HepG2 (cell line): ENCODE data around the gene ACSF3. TPM values are rescaled to one million over a fixed set of nuclear protein-coding genes. Genes with fewer than 3 reads are reported as not detected.

Experiments
- ATAC-seq: fragments of 200-7000 bp; cut with Tn5 transposase; 3 replicates; pipeline ENCODE4 v1.9.1; 2020; ENCODE audit warnings: mild to moderate bottlenecking, moderate library complexity
- BruUV-seq: library from RNA; stranded (reverse); fragments of 400-500 nt; replicated peaks from 2 replicates; lab custom pipeline; 2021; lab: Mats Ljungman, UMichigan
- CTCF ChIA-PET: fragments of 300-600 bp; formaldehyde crosslinking; extraction: SDS; loops from one replicate; lab custom pipeline; 2021; ENCODE audit warnings: low total read pairs, inconsistent platforms, low intra/inter-chr PET ratio; lab: Yijun Ruan, JAX
- POLR2A ChIA-PET: fragments of 350-600 bp; sonication (Branson Sonifier 250); formaldehyde crosslinking; loops from one replicate; lab custom pipeline; 2020; ENCODE audit warnings: antibody characterized with exemption, inconsistent platforms; lab: Yijun Ruan, JAX
- DNase-seq: peaks from one replicate; pipeline ENCODE4 v3.0.0-alpha.2; 2015; ENCODE audit warnings: low spot score
- FAIRE-seq: peaks from 3 replicates; lab custom pipeline; 2011; peaks lifted over from hg19 to GRCh38; lab: Jason Lieb, UNC
- H2AFZ ChIP-seq: one replicate; pipeline ENCODE4 v1.6.1; 2011; ENCODE audit warnings: low read length, inconsistent platforms
- H3K27ac ChIP-seq: fragments of 300-600 bp; 3 replicates; pipeline ENCODE4 v1.8.0; 2011; ENCODE audit warnings: mixed run types, mild to moderate bottlenecking, mixed read lengths, low read length, inconsistent platforms; ENCODE audit not compliant: insufficient read depth; ENCODE audit errors: extremely low read length
- H3K27me3 ChIP-seq, 2 experiments: fragments of 200-600 bp in 1 of 2; 2 replicates in 1 of 2; 3 replicates in 1 of 2; pipeline versions ENCODE4 v1.6.0 to v1.8.0; 2011; ENCODE audit warnings: low read length in 2 of 2, mild to moderate bottlenecking in 2 of 2, moderate library complexity in 2 of 2, inconsistent platforms in 1 of 2; ENCODE audit not compliant: insufficient read depth in 2 of 2, control insufficient read depth in 1 of 2
- H3K36me3 ChIP-seq, 2 experiments: fragments of 200-600 bp in 1 of 2; replicated peaks in 1 of 2; 2 replicates in 1 of 2; 3 replicates in 1 of 2; pipeline versions ENCODE4 v1.5.1 to v1.8.0; 2011; ENCODE audit warnings: low read length in 2 of 2, inconsistent platforms in 1 of 2; ENCODE audit not compliant: insufficient read depth in 2 of 2, control insufficient read depth in 1 of 2
- H3K4me1 ChIP-seq: 2 replicates; pipeline ENCODE4 v1.5.1; 2012; ENCODE audit warnings: low read length, inconsistent platforms; ENCODE audit not compliant: insufficient read depth
- H3K4me2 ChIP-seq: 2 replicates; pipeline ENCODE4 v1.6.0; 2011; ENCODE audit warnings: low read depth, low read length, inconsistent platforms
- H3K4me3 ChIP-seq, 3 experiments: fragments of 200-600 bp in 1 of 3; sonication (generic), shearing (Covaris generic) in 1 of 3; replicated peaks in 1 of 3; 2 replicates each; pipeline ENCODE4 v1.5.1; 2011 to 2016; ENCODE audit warnings: low read length in 3 of 3, inconsistent platforms in 2 of 3, low read depth in 2 of 3, mild to moderate bottlenecking in 2 of 3, control low read depth in 1 of 3, mixed read lengths in 1 of 3; ENCODE audit not compliant: insufficient read depth in 1 of 3
- H3K79me2 ChIP-seq: one replicate; pipeline ENCODE4 v1.6.1; 2011; ENCODE audit warnings: low read length, inconsistent platforms; ENCODE audit not compliant: insufficient read depth
- H3K9ac ChIP-seq: 2 replicates; pipeline ENCODE4 v1.6.0; 2011; ENCODE audit warnings: mild to moderate bottlenecking, low read depth, low read length, inconsistent platforms; ENCODE audit not compliant: insufficient read depth
- H3K9me3 ChIP-seq: 2 replicates; pipeline ENCODE4 v1.5.1; 2012; ENCODE audit warnings: mild to moderate bottlenecking, low read length
- H4K20me1 ChIP-seq: 2 replicates; pipeline ENCODE4 v1.6.0; 2011; ENCODE audit warnings: inconsistent platforms, mild to moderate bottlenecking, low read length, moderate library complexity; ENCODE audit not compliant: insufficient read depth
- DMAP1 ChIP-seq: IDR thresholded peaks from 2 replicates; pipeline ENCODE4 v1.6.1; 2016
- JDP2 ChIP-seq: sonication (generic); formaldehyde crosslinking; IDR thresholded peaks from 2 replicates; pipeline ENCODE4 v1.8.1; 2022; ENCODE audit warnings: missing genetic modification reagents, borderline replicate concordance
- MLLT10 ChIP-seq: sonication (generic); formaldehyde crosslinking; IDR thresholded peaks from 2 replicates; pipeline ENCODE4 v1.4.0; 2020; ENCODE audit warnings: missing genetic modification reagents
- NFIB ChIP-seq: sonication (generic); formaldehyde crosslinking; IDR thresholded peaks from 2 replicates; pipeline ENCODE4 v1.9.0; 2021; ENCODE audit warnings: missing genetic modification reagents, mild to moderate bottlenecking, borderline replicate concordance
- NFKB2 ChIP-seq: sonication (generic); formaldehyde crosslinking; IDR thresholded peaks from 2 replicates; pipeline ENCODE4 v1.4.0; 2020; ENCODE audit warnings: missing genetic modification reagents, borderline replicate concordance
- NONO ChIP-seq, 2 experiments: fragments of 450-650 bp in 1 of 2; sonication (generic) in 1 of 2; formaldehyde crosslinking in 1 of 2; IDR thresholded peaks in 1 of 2; conservative IDR thresholded peaks in 1 of 2; 2 replicates each; pipeline versions ENCODE4 v1.6.1 to v1.8.0; 2017 to 2022; ENCODE audit warnings: mild to moderate bottlenecking in 1 of 2, missing genetic modification reagents in 1 of 2, moderate library complexity in 1 of 2
- PAF1 ChIP-seq: IDR thresholded peaks from 2 replicates; pipeline ENCODE4 v1.6.1; 2016; ENCODE audit warnings: missing genetic modification reagents, missing compliant biosample characterization
- PHF8 ChIP-seq: sonication (generic); formaldehyde crosslinking; IDR thresholded peaks from 2 replicates; pipeline ENCODE4 v1.5.0; 2020; ENCODE audit warnings: missing genetic modification reagents
- POLR2A ChIP-seq, 2 experiments: IDR thresholded peaks; 2 replicates each; pipeline ENCODE4 v1.6.1; 2011; ENCODE audit warnings: low read depth in 2 of 2, low read length in 2 of 2, mild to moderate bottlenecking in 1 of 2, moderate library complexity in 1 of 2; ENCODE audit not compliant: insufficient read depth in 1 of 2
- POLR2G ChIP-seq: fragments of 200-400 bp; formaldehyde crosslinking; IDR thresholded peaks from 2 replicates; pipeline ENCODE4 v1.6.1; 2018; ENCODE audit warnings: mild to moderate bottlenecking, low read depth, low read length, moderate library complexity
- SP2 ChIP-seq: sonication (generic); formaldehyde crosslinking; IDR thresholded peaks from 2 replicates; pipeline ENCODE4 v1.5.1; 2020; ENCODE audit warnings: mild to moderate bottlenecking, missing genetic modification reagents
- TAF15 ChIP-seq: fragments of 200-400 bp; formaldehyde crosslinking; IDR thresholded peaks from one replicate; pipeline ENCODE4 v1.6.1; 2018; ENCODE audit warnings: mild to moderate bottlenecking, low read depth, low read length; ENCODE audit not compliant: poor library complexity, severe bottlenecking
- ZNF12 ChIP-seq: sonication (generic); formaldehyde crosslinking; IDR thresholded peaks from 2 replicates; pipeline ENCODE4 v1.5.0; 2020; ENCODE audit warnings: missing genetic modification reagents
- ZNF354B ChIP-seq: sonication (generic); formaldehyde crosslinking; IDR thresholded peaks from 2 replicates; pipeline ENCODE4 v1.8.0; 2022; ENCODE audit warnings: mild to moderate bottlenecking, missing genetic modification reagents
- ZNF44 ChIP-seq: sonication (generic); formaldehyde crosslinking; IDR thresholded peaks from 2 replicates; pipeline ENCODE4 v1.5.1; 2020; ENCODE audit warnings: mild to moderate bottlenecking, missing genetic modification reagents
- ZNF652 ChIP-seq: IDR thresholded peaks from 2 replicates; pipeline ENCODE4 v1.6.1; 2016; ENCODE audit warnings: low read depth, borderline replicate concordance
- ZNF879 ChIP-seq: sonication (generic); formaldehyde crosslinking; IDR thresholded peaks from 2 replicates; pipeline ENCODE4 v1.8.1; 2023; ENCODE audit warnings: missing genetic modification reagents
- ZSCAN29 ChIP-seq: sonication (generic); formaldehyde crosslinking; conservative IDR thresholded peaks from 2 replicates; pipeline ENCODE4 v1.4.0; 2020; ENCODE audit warnings: mild to moderate bottlenecking, missing genetic modification reagents
- WGBS: methylation state at CpG from one replicate; pipeline ENCODE4 v1.1.6; 2017; ENCODE audit warnings: low lambda C conversion rate; 5-methylcytosine and 5-hydroxymethylcytosine counted together
- in situ Hi-C: cut with HindIII; loops from 2 replicates; pipeline ENCODE4 v1.10.0; 2017; ENCODE audit warnings: low pct_unique_long_range_greater_than_20kb; ENCODE audit not compliant: extremely low pct_ligation_motif_present
- intact Hi-C: fragments of 100-400 bp; cut with micrococcal nuclease; formaldehyde crosslinking; loops from one replicate; pipeline ENCODE4 v1.10.0; 2022; ENCODE audit not compliant: unreplicated experiment
- polyA plus RNA-seq, 8 experiments: library from polyadenylated mRNA; depleted of rRNA in 3 of 8; stranded (reverse) in 7 of 8; unstranded in 1 of 8; fragments of >200 nt; fragmentation: Illumina TruSeq in 4 of 8; extraction: Trizol in 4 of 8; gene quantifications; 2 replicates each; pipeline versions ENCODE4 v1.2.1 to v1.2.3, GENCODE V29; 2011 to 2016; ENCODE audit warnings: low read depth in 4 of 8, missing spikeins in 1 of 8, mixed read lengths in 1 of 8; ENCODE audit not compliant: insufficient read depth in 1 of 8
- total RNA-seq, 5 experiments: library from RNA; depleted of rRNA; stranded (reverse); fragments of >200 nt; fragmentation: Illumina TruSeq; extraction: Trizol; gene quantifications; 2 replicates each; pipeline ENCODE4 v1.2.3, GENCODE V29; 2016; ENCODE audit warnings: low read depth in 1 of 5
- TF ChIP-seq, protein P1 (sequence below): sonication (generic); formaldehyde crosslinking; IDR thresholded peaks from 2 replicates; pipeline ENCODE4 v1.5.1; 2020; ENCODE audit warnings: missing genetic modification reagents, mild to moderate bottlenecking, borderline replicate concordance
- TF ChIP-seq, protein P2 (sequence below): sonication (generic); formaldehyde crosslinking; IDR thresholded peaks from 2 replicates; pipeline ENCODE4 v1.8.0; 2022; ENCODE audit warnings: mild to moderate bottlenecking, missing genetic modification reagents, borderline replicate concordance
- TF ChIP-seq, protein P3 (sequence below): sonication (generic); formaldehyde crosslinking; conservative IDR thresholded peaks from 2 replicates; pipeline ENCODE4 v1.4.0; 2020; ENCODE audit warnings: missing genetic modification reagents

Gene ACSF3
- total and polyA plus RNA-seq, 2 of the 13 experiments (the other 11 are each of a cell fraction or from before 2014, with no cell fraction given) = 14.9 to 30.6 TPM

DNA sequence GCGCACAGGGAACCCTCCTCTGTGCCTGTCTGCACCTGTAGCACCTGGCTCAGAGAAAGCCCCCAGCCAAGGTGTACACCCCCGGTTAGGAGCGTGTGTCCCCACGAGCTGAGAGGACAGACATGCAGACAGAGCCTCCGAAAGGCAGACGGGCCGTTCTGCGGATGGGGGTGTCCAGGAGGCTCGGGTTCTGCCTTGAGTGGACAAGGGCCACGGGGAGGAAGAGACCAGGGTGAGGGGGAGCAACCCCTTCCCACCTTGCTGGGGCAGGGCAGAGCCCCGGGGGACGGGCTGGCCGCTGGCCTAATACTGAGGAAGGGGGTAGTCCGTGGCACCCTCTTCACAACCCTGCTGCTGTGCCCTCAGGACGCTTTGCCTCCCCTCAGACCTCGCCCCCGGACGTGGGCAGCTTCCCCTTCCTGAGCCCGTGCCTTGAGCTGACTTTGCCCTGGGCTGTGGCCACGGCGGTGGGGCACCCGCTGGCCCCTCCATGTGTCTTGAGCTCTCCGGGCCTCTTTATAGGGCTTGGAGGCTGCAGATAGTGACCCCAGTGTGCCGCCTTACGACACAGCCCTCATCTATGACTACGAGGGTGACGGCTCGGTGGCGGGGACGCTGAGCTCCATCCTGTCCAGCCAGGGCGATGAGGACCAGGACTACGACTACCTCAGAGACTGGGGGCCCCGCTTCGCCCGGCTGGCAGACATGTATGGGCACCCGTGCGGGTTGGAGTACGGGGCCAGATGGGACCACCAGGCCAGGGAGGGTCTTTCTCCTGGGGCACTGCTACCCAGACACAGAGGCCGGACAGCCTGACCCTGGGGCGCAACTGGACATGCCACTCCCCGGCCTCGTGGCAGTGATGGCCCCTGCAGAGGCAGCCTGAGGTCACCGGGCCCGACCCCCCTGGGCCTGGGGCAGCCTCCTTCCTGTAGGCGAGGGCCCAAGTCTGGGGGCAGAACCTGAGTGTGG, 101.0 kb downstream of the ACSF3 start:
- Histone ChIP-seq H3K4me1 (peaks cover 53% of the 10 kb centered on the region), H2AFZ (no peak overlapping the region), H3K27me3 (no peaks in the 10 kb centered on the region; a peak in 1 of 5 replicates), H3K36me3 (peaks cover 0 to 3% of the 10 kb centered on the region in 2 experiments; a peak in 1 of 5 replicates), H4K20me1 (peaks cover 13% of the 10 kb centered on the region; the same call in 1 of the 2 replicates), H3K79me2 (peaks cover 12% of the 10 kb centered on the region), H3K27ac (peak overlapping the region; percentile 10), H3K4me3 (no peak overlapping the region), H3K9ac (no peak overlapping the region), H3K4me2 (no peak overlapping the region), H3K9me3 (no peaks in the 10 kb centered on the region)
- no peak for FAIRE-seq
- ChIA-PET CTCF (no interaction called here), POLR2A (no interaction called here)
- peak; percentile 0 for DNase-seq
- intact Hi-C loops (no loop called here), in situ Hi-C loops (no loop called here)
- ATAC-seq = no peak
- BruUV-seq = TSS peak; percentile 47
- WGBS = 85% methylated on average over 23 of the region's 45 CpGs
- TF ChIP-seq MLLT10 (CRISPR knock-in tag) = no peak
- no peak for TF ChIP-seq JDP2 (CRISPR knock-in tag)
- TF ChIP-seq POLR2A (IDR thresholded peaks at IDR 0.05; ENCODE audit: insufficient read depth in 1 of 2, low read depth in 2 of 2, low read length in 2 of 2) = peak in 1 of 2 experiments; percentile 37; a peak in 1 of 4 replicates
- no peak for TF ChIP-seq NONO (IDR thresholded peaks at IDR 0.05)
- 0 out of 2 replicates have a peak, but pooled peaks have one; percentile 32 for TF ChIP-seq NONO (CRISPR knock-in tag; conservative IDR thresholded peaks at IDR 0.05)
- no peak for TF ChIP-seq SP2 (CRISPR knock-in tag)
- TF ChIP-seq, protein P1, sequence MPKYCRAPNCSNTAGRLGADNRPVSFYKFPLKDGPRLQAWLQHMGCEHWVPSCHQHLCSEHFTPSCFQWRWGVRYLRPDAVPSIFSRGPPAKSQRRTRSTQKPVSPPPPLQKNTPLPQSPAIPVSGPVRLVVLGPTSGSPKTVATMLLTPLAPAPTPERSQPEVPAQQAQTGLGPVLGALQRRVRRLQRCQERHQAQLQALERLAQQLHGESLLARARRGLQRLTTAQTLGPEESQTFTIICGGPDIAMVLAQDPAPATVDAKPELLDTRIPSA = no peak
- TF ChIP-seq ZNF354B (CRISPR knock-in tag) = no peak
- TF ChIP-seq POLR2G = peak; percentile 69
- TF ChIP-seq TAF15 = peak; percentile 36
- TF ChIP-seq ZNF652 = no peak
- 0 out of 2 replicates have a peak, but pooled peaks have one; percentile 13 for TF ChIP-seq PAF1 (CRISPR knock-in tag)
- no peak for TF ChIP-seq ZNF12 (CRISPR knock-in tag)
- TF ChIP-seq ZNF44 = no peak
- TF ChIP-seq PHF8 (CRISPR knock-in tag) = 0 out of 2 replicates have a peak, but pooled peaks have one; percentile 36
- TF ChIP-seq, protein P2, sequence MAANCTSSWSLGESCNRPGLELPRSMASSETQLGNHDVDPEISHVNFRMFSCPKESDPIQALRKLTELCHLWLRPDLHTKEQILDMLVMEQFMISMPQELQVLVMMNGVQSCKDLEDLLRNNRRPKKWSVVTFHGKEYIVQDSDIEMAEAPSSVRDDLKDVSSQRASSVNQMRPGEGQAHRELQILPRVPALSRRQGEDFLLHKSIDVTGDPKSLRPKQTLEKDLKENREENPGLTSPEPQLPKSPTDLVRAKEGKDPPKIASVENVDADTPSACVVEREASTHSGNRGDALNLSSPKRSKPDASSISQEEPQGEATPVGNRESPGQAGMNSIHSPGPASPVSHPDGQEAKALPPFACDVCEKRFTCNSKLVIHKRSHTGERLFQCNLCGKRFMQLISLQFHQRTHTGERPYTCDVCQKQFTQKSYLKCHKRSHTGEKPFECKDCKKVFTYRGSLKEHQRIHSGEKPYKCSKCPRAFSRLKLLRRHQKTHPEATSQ (CRISPR knock-in tag) = no peak
- TF ChIP-seq, protein P3, sequence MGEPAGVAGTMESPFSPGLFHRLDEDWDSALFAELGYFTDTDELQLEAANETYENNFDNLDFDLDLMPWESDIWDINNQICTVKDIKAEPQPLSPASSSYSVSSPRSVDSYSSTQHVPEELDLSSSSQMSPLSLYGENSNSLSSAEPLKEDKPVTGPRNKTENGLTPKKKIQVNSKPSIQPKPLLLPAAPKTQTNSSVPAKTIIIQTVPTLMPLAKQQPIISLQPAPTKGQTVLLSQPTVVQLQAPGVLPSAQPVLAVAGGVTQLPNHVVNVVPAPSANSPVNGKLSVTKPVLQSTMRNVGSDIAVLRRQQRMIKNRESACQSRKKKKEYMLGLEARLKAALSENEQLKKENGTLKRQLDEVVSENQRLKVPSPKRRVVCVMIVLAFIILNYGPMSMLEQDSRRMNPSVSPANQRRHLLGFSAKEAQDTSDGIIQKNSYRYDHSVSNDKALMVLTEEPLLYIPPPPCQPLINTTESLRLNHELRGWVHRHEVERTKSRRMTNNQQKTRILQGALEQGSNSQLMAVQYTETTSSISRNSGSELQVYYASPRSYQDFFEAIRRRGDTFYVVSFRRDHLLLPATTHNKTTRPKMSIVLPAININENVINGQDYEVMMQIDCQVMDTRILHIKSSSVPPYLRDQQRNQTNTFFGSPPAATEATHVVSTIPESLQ (CRISPR knock-in tag) = no peak
- TF ChIP-seq ZSCAN29 (CRISPR knock-in tag) = no peak
- TF ChIP-seq DMAP1 (CRISPR knock-in tag) = no peak
- no peak for TF ChIP-seq NFIB (CRISPR knock-in tag)
- TF ChIP-seq ZNF879 (CRISPR knock-in tag) = no peak
- TF ChIP-seq NFKB2 (CRISPR knock-in tag) = no peak
